Glomerular visceral epithelial cell (primary cell): Measurements from ENCODE around the gene ORMDL1.

Experiments used
- DNase-seq: peaks from one replicate; pipeline ENCODE4 v3.0.0-alpha.2; 2016; ENCODE audit errors: extremely low spot score

ORMDL1 gene

GRCh38 chr2:189783927-189784867, at the start of gene ORMDL1, which contains the start of gene PMS1:
Gene ORMDL1, minus strand, starts transcription at chr2:189784339. Its CDS starts 1,744 bp downstream, at chr2:189782595.
Gene PMS1, plus strand, starts transcription at chr2:189784450. Its CDS starts 7,360 bp downstream, at chr2:189791810.
- peak; percentile 97 for DNase-seq

GRCh38 chr2:189830510-189830909, 46.4 kb upstream of the ORMDL1 start:
- no peak for DNase-seq

GRCh38 chr2:189829102-189829833, 45.1 kb upstream of the ORMDL1 start:
- no peak for DNase-seq

- no peak for DNase-seq
These were observed 41.9 kb upstream of the ORMDL1 start for GRCh38 chr2:189826039-189826438.

- DNase-seq: no peak
These were observed 40.7 kb upstream of the ORMDL1 start for GRCh38 chr2:189824694-189825396.

GRCh38 chr2:189821953-189822748, 38.0 kb upstream of the ORMDL1 start:
- no peak for DNase-seq

- no peak for DNase-seq
These were observed 35.2 kb upstream of the ORMDL1 start for GRCh38 chr2:189819297-189819704.

- DNase-seq: no peak
These were observed 34.3 kb upstream of the ORMDL1 start for GRCh38 chr2:189818249-189819038.

- no peak for DNase-seq
These were observed 19.3 kb upstream of the ORMDL1 start for GRCh38 chr2:189803431-189803830.

- DNase-seq: no peak
These were observed 18.3 kb upstream of the ORMDL1 start for GRCh38 chr2:189802396-189802912.

GRCh38 chr2:189799531-189799930, 15.4 kb upstream of the ORMDL1 start:
- peak; percentile 71 for DNase-seq

- DNase-seq: no peak
These were observed 14.8 kb upstream of the ORMDL1 start for GRCh38 chr2:189799030-189799331.

- peak; percentile 51 for DNase-seq
These were observed 14.3 kb upstream of the ORMDL1 start for GRCh38 chr2:189798312-189799029.

GRCh38 chr2:189797902-189798301, 13.8 kb upstream of the ORMDL1 start:
- DNase-seq: no peak

- DNase-seq: no peak
These were observed 10.2 kb upstream of the ORMDL1 start for GRCh38 chr2:189794310-189794709.

GRCh38 chr2:189791338-189792042, 7.4 kb upstream of the ORMDL1 start:
- no peak for DNase-seq

GRCh38 chr2:189783451-189783926, 650 bp downstream of the ORMDL1 start:
- no peak for DNase-seq

- DNase-seq: no peak
These were observed 1.9 kb downstream of the ORMDL1 start for GRCh38 chr2:189782221-189782671.

GRCh38 chr2:189772212-189772611, 11.9 kb downstream of the ORMDL1 start:
- DNase-seq: no peak
